ENCODE results near the gene TPH1. TPM values are rescaled to one million over a fixed set of nuclear protein-coding genes. Genes with fewer than 3 reads are reported as not detected.

The TPH1 gene
- total RNA-seq, 1 experiment from 2014 or later: 0.05 TPM

GRCh38 chr11:18014876-18015275 lies 31.2 kb downstream of the TPH1 start:
- TF ChIP-seq CTCF (IDR thresholded peaks at IDR 0.05) (no peak), SIN3A (IDR thresholded peaks at IDR 0.05; ENCODE audit: borderline replicate concordance, insufficient read depth, low read depth, low read length) (no peak), TCF7L2 (IDR thresholded peaks at IDR 0.05; ENCODE audit: low read depth, low read length) (no peak), REST (IDR thresholded peaks at IDR 0.05; ENCODE audit: insufficient read depth in 1 of 2, low read depth in 2 of 2, low read length in 1 of 2) (no peak)
- ATAC-seq (no peak), DNase-seq (ENCODE audit: low read depth, low spot score) (no peak)
- CTCF ChIA-PET: no interaction called here
- POLR2A ChIA-PET: interaction anchor here (1.1 kb wide), 1 partner anchor 16 kb away, joined by 4 read pairs; no protein-coding TSS in a partner anchor
- intact Hi-C loops (cut with micrococcal nuclease; ENCODE audit: unreplicated experiment) (loop anchor here (5.0 kb wide), 1 partner anchor 87 kb away; no protein-coding TSS in a partner anchor), in situ Hi-C loops (cut with HindIII; ENCODE audit: low pct_unique_long_range_greater_than_20kb, low sequenced_read_pairs) (no loop called here)
- H3K27ac ChIP-seq (ENCODE audit: low read length): no peak overlapping the region
- H3K4me1 ChIP-seq (ENCODE audit: control insufficient read depth, insufficient read depth, low read length): peaks cover 9% of the 10 kb centered on the region; the same call in 1 of the 2 replicates
- H3K27me3 ChIP-seq (ENCODE audit: control insufficient read depth, insufficient read depth, low read length): peaks cover 9% of the 10 kb centered on the region; the same call in 1 of the 2 replicates
- H3K4me3 ChIP-seq (ENCODE audit: low read depth in 2 of 2, low read length in 2 of 2): no peak overlapping the region
- H3K36me3 ChIP-seq (ENCODE audit: control insufficient read depth, insufficient read depth, low read length): no peaks in the 10 kb centered on the region
- no TSS peak for BruUV-seq (replicated peaks)
- no peaks in the 10 kb centered on the region for H3K9me3 ChIP-seq (ENCODE audit: control insufficient read depth, insufficient read depth, low read depth, low read length)

GRCh38 chr11:18013790-18014507 lies 32.1 kb downstream of the TPH1 start:
- peak overlapping the region; percentile 77 for H3K27ac ChIP-seq (ENCODE audit: low read length)
- peak overlapping the region; percentile 88 to 96 for H3K4me3 ChIP-seq (ENCODE audit: low read depth in 2 of 2, low read length in 2 of 2)
- in situ Hi-C loops (cut with HindIII; ENCODE audit: low pct_unique_long_range_greater_than_20kb, low sequenced_read_pairs): no loop called here
- TF ChIP-seq TCF7L2 (IDR thresholded peaks at IDR 0.05; ENCODE audit: low read depth, low read length) (no peak), REST (IDR thresholded peaks at IDR 0.05; ENCODE audit: insufficient read depth in 1 of 2, low read depth in 2 of 2, low read length in 1 of 2) (no peak), CTCF (IDR thresholded peaks at IDR 0.05) (no peak), POLR2AphosphoS5 (IDR thresholded peaks at IDR 0.05; ENCODE audit: low read depth, low read length) (no peak), SIN3A (IDR thresholded peaks at IDR 0.05; ENCODE audit: borderline replicate concordance, insufficient read depth, low read depth, low read length) (no peak)
- intact Hi-C loops (cut with micrococcal nuclease; ENCODE audit: unreplicated experiment): loop anchor here (5.0 kb wide), 1 partner anchor 88 kb away; no protein-coding TSS in a partner anchor
- DNase-seq (ENCODE audit: low read depth, low spot score) (no peak), ATAC-seq (no peak)
- no peaks in the 10 kb centered on the region for H3K9me3 ChIP-seq (ENCODE audit: control insufficient read depth, insufficient read depth, low read depth, low read length)
- CTCF ChIA-PET: no interaction called here
- H3K4me1 ChIP-seq (ENCODE audit: control insufficient read depth, insufficient read depth, low read length): peaks cover 9% of the 10 kb centered on the region; the same call in 1 of the 2 replicates
- POLR2A ChIA-PET: interaction anchor here (1.3 kb wide), 1 partner anchor 11 kb away, joined by 4 read pairs; no protein-coding TSS in a partner anchor
- BruUV-seq (replicated peaks): no TSS peak
- H3K36me3 ChIP-seq (ENCODE audit: control insufficient read depth, insufficient read depth, low read length): no peaks in the 10 kb centered on the region
- H3K27me3 ChIP-seq (ENCODE audit: control insufficient read depth, insufficient read depth, low read length): peaks cover 9% of the 10 kb centered on the region; the same call in 1 of the 2 replicates

Measured in Panc1 (cell line).